Inflammatory macrophage treated with lipopolysaccharide for 1 hour (primary cell): ENCODE measurements around the gene EPN1.

Experiments
- DNase-seq, 2 donors: peaks; one replicate each; pipeline ENCODE4 v3.0.0-alpha.2; 2020 to 2022

EPN1 gene

GRCh38 chr19:55674841-55675660 lies at the start of gene EPN1:
Gene EPN1, plus strand, starts transcription at chr19:55675226. Its CDS starts 3,402 bp downstream, at chr19:55678628.
- peak; percentile 93 to 94 for DNase-seq

- no peak for DNase-seq
Measured at GRCh38 chr19:55626350-55626749, 48.7 kb upstream of the EPN1 start.

- DNase-seq: peak; percentile 77 to 99
Measured at GRCh38 chr19:55632463-55632834, 42.6 kb upstream of the EPN1 start.

DNA sequence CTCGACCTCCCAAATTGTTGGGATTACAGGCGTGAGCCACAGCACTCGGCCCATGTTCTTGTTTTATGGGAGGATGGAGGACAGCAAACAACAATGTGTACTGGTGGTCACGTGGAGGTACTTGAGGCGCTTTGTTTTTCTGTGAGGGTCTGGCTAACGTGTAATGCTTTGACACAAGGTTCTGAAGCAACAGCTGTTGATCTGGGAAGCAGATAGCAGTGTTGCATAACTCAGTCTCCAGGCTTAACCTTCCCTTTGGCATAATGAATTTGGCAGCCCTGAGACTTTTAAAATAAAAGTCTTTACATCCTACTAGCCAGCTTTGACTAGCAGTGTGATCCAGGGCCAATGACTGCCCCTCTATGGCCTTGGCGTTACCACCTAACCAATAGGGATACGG lies 41.2 kb upstream of the EPN1 start:
- DNase-seq: no peak

GRCh38 chr19:55635334-55635717 lies 39.7 kb upstream of the EPN1 start:
- no peak for DNase-seq

- no peak for DNase-seq
Measured at GRCh38 chr19:55635856-55636440, 39.1 kb upstream of the EPN1 start.

GRCh38 chr19:55636723-55637122 lies 38.3 kb upstream of the EPN1 start:
- no peak for DNase-seq

DNA sequence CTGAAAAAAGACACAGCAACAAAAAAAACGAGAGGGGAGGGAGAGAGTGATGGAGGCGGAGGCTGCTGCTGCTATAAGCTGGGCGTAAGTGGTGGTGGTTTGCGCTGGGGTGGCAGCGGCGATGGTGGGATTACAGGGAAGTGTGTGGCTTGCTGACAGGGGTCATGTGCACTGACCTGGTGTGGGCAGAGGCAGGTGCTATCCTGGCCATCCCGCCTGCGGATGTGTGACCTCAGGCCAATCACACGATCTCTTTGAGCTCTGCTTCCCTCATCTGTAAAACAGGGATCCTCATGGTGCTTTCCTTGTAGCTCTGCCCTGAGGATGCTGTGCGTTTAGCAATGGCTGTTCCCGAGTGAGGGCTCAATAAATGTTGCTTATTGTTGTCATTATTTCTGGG lies 37.5 kb upstream of the EPN1 start:
- no peak for DNase-seq

- peak; percentile 47 to 61 for DNase-seq
Measured at GRCh38 chr19:55638864-55639359, 36.1 kb upstream of the EPN1 start.

- peak; percentile 42 to 47 for DNase-seq
Measured at GRCh38 chr19:55640043-55640576, 34.9 kb upstream of the EPN1 start.

- DNase-seq: peak in 1 of 2 donors; percentile 59
Measured at GRCh38 chr19:55640577-55641425, 34.2 kb upstream of the EPN1 start, which contains the start of gene ZNF580. Gene ZNF580, plus strand, starts transcription at chr19:55641002. Its CDS starts 1,507 bp downstream, at chr19:55642509.

- no peak for DNase-seq
Measured at GRCh38 chr19:55641426-55642152, 33.4 kb upstream of the EPN1 start.

- DNase-seq: no peak
Measured at GRCh38 chr19:55642153-55643002, 32.6 kb upstream of the EPN1 start.

GRCh38 chr19:55643003-55643886 lies 31.8 kb upstream of the EPN1 start, which contains the start of gene ZNF581:
Gene ZNF581, plus strand, starts transcription at chr19:55643649. Its CDS starts 923 bp downstream, at chr19:55644572.
- peak; percentile 57 to 87 for DNase-seq

DNA sequence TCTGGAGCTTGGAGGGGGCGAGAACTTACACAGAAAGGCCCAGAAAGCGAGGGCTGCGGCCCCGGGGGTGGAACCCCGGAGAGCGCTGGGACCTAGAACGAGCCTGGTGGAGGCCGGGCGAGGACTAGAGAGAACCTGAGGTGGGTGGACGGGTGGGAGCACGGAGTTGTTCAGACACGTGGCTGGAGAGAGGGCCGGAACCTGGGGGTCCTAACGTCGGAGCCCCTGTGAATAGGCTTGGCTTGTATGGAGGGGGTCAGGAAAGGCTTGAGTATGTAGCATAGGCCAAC lies 31.2 kb upstream of the EPN1 start:
- DNase-seq: no peak

GRCh38 chr19:55644191-55644833 lies 30.7 kb upstream of the EPN1 start:
- DNase-seq: no peak

GRCh38 chr19:55644842-55645511 lies 30.0 kb upstream of the EPN1 start:
- no peak for DNase-seq

DNA sequence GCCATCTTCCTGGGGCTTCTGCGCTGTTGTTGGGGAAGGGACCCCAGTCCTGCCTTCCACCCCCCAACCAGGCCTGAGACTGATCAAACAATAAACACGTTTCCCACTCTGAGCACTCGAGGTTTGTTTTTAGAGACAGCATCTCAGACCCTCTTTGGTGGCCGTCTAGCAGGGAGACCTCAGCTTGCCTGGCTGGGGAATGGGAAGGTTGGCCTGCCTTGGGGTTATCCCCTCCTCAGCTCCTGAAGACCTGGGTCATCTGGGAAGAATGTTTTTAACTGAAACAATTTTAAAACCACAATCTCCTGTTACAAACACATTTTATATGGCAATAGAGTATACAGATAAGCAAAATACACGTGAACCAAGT lies 29.5 kb upstream of the EPN1 start:
- DNase-seq: no peak
